ENCODE results near the gene PIGQ. TPM values are rescaled to one million over a fixed set of nuclear protein-coding genes. Genes with fewer than 3 reads are reported as not detected.

The PIGQ gene
- total RNA-seq, 2 donors from 2014 or later: 25.6 to 59.3 TPM

DNA sequence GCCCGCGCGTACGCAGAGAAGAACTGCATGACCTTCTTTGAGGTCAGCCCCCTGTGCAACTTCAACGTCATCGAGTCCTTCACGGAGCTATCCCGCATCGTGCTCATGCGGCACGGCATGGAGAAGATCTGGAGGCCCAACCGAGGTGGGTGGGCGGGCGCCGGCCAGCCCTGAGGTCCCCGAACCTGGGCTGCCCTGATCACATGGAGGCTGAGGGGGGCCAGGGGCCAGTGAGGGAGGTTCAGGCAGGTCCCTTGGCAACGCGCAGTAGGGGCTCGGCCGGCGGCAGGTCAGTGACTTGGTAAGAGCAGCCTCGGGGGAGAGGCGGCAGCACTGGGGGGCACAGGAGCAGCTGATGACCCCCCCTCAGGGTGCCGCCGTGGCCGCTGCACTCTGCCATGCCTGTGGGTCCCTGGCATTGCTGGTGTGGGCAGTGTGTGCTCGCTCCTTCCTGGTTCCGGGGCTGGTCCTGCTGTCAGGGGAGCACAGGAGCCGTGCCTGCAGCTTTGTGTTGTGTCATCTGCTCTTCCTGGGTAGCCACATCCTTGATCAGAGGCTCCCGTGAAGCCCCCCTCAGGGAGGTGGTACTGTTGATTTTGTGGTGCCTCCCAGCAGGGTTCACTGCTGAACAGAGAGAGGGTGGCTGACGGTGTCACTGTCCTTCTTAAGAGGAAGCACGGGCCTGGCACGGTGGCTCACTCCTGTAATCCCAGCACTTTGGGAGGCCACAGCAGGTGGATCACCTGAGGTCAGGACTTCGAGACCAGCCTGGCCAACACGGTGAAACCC lies 56.4 kb downstream of the PIGQ start:
- H3K4me3 ChIP-seq: no peak overlapping the region
- H3K9me3 ChIP-seq: no peaks in the 10 kb centered on the region
- peaks cover 5% of the 10 kb centered on the region for H3K36me3 ChIP-seq
- no peaks in the 10 kb centered on the region for H3K27me3 ChIP-seq
- peaks cover 4% of the 10 kb centered on the region for H3K4me1 ChIP-seq
- TF ChIP-seq, protein P1, sequence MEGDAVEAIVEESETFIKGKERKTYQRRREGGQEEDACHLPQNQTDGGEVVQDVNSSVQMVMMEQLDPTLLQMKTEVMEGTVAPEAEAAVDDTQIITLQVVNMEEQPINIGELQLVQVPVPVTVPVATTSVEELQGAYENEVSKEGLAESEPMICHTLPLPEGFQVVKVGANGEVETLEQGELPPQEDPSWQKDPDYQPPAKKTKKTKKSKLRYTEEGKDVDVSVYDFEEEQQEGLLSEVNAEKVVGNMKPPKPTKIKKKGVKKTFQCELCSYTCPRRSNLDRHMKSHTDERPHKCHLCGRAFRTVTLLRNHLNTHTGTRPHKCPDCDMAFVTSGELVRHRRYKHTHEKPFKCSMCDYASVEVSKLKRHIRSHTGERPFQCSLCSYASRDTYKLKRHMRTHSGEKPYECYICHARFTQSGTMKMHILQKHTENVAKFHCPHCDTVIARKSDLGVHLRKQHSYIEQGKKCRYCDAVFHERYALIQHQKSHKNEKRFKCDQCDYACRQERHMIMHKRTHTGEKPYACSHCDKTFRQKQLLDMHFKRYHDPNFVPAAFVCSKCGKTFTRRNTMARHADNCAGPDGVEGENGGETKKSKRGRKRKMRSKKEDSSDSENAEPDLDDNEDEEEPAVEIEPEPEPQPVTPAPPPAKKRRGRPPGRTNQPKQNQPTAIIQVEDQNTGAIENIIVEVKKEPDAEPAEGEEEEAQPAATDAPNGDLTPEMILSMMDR (IDR thresholded peaks at IDR 0.05): no peak
- intact Hi-C loops (cut with DNase I): no loop called here
- H3K9ac ChIP-seq (ENCODE audit: low read depth in 2 of 2, low read length in 2 of 2): no peak overlapping the region
- DNase-seq: no peak
- H3K27ac ChIP-seq: no peak overlapping the region

DNA sequence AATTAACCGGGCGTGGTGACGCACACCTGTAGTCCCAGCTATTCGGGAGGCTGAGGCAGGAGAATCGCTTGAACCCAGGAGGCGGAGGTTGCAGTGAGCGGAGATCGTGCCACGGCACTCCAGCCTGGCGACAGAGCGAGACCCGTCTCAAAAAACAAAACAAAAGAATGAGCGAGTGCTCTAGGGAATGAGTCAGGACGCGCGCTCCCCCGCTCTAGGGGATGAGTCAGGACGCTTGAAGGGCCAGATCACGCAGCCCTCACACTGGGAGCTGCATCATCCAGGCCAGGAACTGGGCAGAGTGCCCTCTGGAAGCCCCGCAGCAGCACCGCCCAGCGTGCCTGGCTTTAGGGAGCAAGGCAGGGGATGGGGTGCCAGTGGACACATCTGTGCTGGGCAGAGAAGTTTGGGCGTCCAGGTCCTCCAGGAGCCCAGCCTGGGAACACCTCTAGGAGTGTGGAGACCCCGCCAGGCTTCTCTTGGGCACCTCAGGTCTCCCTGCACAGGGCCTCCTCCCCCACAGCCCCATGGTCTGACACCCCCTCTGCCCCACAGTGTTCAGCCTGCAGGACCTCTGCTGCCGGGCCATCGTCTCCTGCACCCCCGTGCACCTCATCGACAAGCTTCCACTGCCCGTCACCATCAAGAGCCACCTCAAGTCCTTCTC lies 57.2 kb downstream of the PIGQ start:
- no peaks in the 10 kb centered on the region for H3K9me3 ChIP-seq
- peaks cover 6% of the 10 kb centered on the region for H3K4me1 ChIP-seq
- H3K27ac ChIP-seq: no peak overlapping the region

DNA sequence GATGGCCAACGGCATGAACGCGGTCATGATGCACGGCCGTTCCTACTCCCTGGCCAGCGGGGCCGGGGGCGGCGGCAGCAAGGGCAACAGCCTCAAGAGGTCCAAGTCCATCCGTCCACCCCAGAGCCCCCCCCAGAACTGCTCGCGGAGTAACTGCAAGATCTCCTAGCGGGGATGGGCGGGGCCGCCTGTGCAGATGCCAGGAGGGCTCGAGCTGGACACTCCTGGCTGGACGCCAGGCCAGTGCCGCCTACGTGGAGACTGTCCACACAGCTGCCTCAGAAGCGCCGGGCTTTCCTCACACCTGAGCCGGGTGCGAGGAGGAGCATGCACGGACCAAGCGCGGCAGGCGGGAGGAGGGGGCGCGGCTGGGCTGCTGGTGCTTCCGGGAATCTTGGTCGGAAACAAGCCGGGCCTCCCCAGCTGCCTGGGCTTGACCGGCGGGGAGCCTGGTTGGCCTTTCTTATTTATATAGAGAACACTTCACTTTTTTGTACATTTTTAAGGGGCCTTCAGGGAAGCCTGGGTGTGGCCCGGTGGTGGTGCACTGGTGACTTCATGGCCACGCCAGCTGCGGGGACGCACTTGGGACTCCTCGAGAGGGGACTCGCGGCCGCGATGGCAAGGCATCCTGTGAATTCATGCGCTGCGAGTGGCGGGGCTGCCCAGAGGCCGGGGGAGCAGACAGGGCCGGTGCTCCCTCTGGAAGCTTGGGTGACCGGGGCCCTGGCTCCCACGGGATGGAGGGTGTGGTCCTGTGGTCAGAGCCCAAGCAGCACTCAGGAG lies 57.9 kb downstream of the PIGQ start:
- Histone ChIP-seq H3K9me3 (no peaks in the 10 kb centered on the region), H3K9ac (ENCODE audit: low read depth in 2 of 2, low read length in 2 of 2) (no peak overlapping the region), H3K4me1 (peaks cover 6% of the 10 kb centered on the region), H3K36me3 (peaks cover 5% of the 10 kb centered on the region), H3K27ac (no peak overlapping the region), H3K27me3 (no peaks in the 10 kb centered on the region), H3K4me3 (no peak overlapping the region)
- TF ChIP-seq, protein P1 (IDR thresholded peaks at IDR 0.05): no peak
- peak; percentile 37 for DNase-seq
- intact Hi-C loops (cut with DNase I): no loop called here

More for the DNA sequence above, 57.2 kb downstream of the PIGQ start:
- H3K4me3 ChIP-seq: no peak overlapping the region
- DNase-seq: no peak
- no peak overlapping the region for H3K9ac ChIP-seq (ENCODE audit: low read depth in 2 of 2, low read length in 2 of 2)
- peaks cover 5% of the 10 kb centered on the region for H3K36me3 ChIP-seq
- H3K27me3 ChIP-seq: no peaks in the 10 kb centered on the region
- TF ChIP-seq, protein P1 (IDR thresholded peaks at IDR 0.05): no peak
- intact Hi-C loops (cut with DNase I): no loop called here

DNA sequence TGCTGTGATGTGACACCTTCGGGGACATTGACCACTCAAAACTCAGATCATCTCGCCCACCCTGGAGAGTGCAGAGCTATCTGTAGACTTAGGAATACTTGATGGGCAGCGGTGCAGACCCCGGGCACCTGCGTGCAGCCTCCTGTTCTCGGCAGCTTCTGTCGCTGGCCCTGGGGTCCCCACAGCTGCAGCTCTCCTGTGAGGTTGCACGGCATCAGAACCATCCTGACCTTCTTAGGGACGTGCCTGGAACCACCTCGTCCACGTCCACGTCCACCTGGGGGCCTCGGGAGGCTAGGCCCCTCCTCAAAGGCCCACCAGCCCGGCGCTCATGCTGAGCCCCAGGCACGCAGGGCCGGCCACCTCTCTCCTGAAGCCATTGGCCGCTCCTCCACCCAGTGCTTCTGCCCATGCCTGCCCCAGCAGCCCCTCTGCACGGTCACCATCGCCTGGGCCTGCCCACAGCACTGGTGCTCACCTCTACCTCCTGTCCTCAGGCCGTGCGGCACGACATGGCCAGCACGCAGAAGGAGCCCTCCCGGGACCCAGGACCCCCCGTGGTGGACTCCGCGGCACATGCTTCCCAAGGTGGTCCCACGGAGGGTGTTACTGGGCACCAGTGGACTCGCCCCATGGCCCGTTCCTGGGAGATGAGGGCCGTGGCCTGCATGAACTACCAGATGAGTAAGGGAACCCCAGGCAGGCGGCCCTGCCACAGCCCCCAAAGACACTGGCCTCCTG lies 58.7 kb downstream of the PIGQ start:
- Histone ChIP-seq H3K4me1 (peaks cover 6% of the 10 kb centered on the region), H3K27ac (no peak overlapping the region), H3K4me3 (no peak overlapping the region), H3K36me3 (peaks cover 5% of the 10 kb centered on the region), H3K9ac (ENCODE audit: low read depth in 2 of 2, low read length in 2 of 2) (no peak overlapping the region), H3K9me3 (no peaks in the 10 kb centered on the region), H3K27me3 (no peaks in the 10 kb centered on the region)
- no peak for DNase-seq
- intact Hi-C loops (cut with DNase I): no loop called here
- TF ChIP-seq, protein P1 (IDR thresholded peaks at IDR 0.05): no peak

All from colonic mucosa (tissue), 4 donors.